Spleen (tissue), 11 donors: ENCODE measurements around the gene SNX32. TPM values are rescaled to one million over a fixed set of nuclear protein-coding genes. Genes with fewer than 3 reads are reported as not detected.

Experiments
- DNase-seq: peaks from one replicate; pipeline ENCODE4 v3.0.0-alpha.2; 2020
- H3K27ac ChIP-seq, 8 donors: fragments of 200-600 bp; sonication (generic) in 7 of 8; 1 replicate in 4 of 8; 2 replicates in 4 of 8; pipeline versions ENCODE4 v1.5.0 to v1.8.0; 2016 to 2021; ENCODE audit warnings: inconsistent platforms in 4 of 8, mild to moderate bottlenecking in 4 of 8, moderate library complexity in 1 of 8
- H3K27me3 ChIP-seq, 7 donors: fragments of 200-600 bp; sonication (generic) in 6 of 7; replicated peaks in 1 of 7; 1 replicate in 4 of 7; 2 replicates in 3 of 7; pipeline versions ENCODE4 v1.5.0 to v1.8.0; 2016 to 2021; ENCODE audit warnings: inconsistent platforms in 3 of 7, mild to moderate bottlenecking in 1 of 7
- H3K36me3 ChIP-seq, 6 donors: fragments of 200-600 bp; sonication (generic) in 5 of 6; 1 replicate in 4 of 6; 2 replicates in 2 of 6; pipeline versions ENCODE4 v1.5.0 to v1.8.0; 2016 to 2021; ENCODE audit warnings: inconsistent platforms in 2 of 6
- H3K4me1 ChIP-seq, 6 donors: fragments of 200-600 bp; sonication (generic) in 5 of 6; 1 replicate in 3 of 6; 2 replicates in 3 of 6; pipeline versions ENCODE4 v1.5.0 to v1.8.0; 2016 to 2021; ENCODE audit warnings: inconsistent platforms in 3 of 6
- H3K4me3 ChIP-seq, 8 donors: fragments of 200-600 bp; sonication (generic) in 7 of 8; 1 replicate in 4 of 8; 2 replicates in 4 of 8; pipeline versions ENCODE4 v1.5.0 to v1.8.0; 2016 to 2021; ENCODE audit warnings: inconsistent platforms in 4 of 8, mild to moderate bottlenecking in 4 of 8, moderate library complexity in 2 of 8
- H3K9me3 ChIP-seq, 8 donors: fragments of 200-600 bp; sonication (generic) in 7 of 8; 1 replicate in 4 of 8; 2 replicates in 4 of 8; pipeline versions ENCODE4 v1.5.0 to v1.8.0; 2016 to 2021; ENCODE audit warnings: inconsistent platforms in 4 of 8
- CTCF ChIP-seq, 11 experiments: fragments of 200-600 bp in 7 of 11; fragments of 450-650 bp in 4 of 11; sonication (generic) in 4 of 11; IDR thresholded peaks in 8 of 11; conservative IDR thresholded peaks in 3 of 11; 1 replicate in 7 of 11; 2 replicates in 4 of 11; pipeline versions ENCODE4 v1.4.0 to v1.8.0; 2016 to 2021; ENCODE audit warnings: antibody characterized with exemption in 11 of 11, inconsistent platforms in 4 of 11, mild to moderate bottlenecking in 1 of 11
- POLR2A ChIP-seq, 3 donors: fragments of 450-650 bp; IDR thresholded peaks; one replicate each; pipeline ENCODE4 v1.5.1; 2017; ENCODE audit warnings: antibody characterized with exemption in 3 of 3, mild to moderate bottlenecking in 1 of 3
- POLR2AphosphoS5 ChIP-seq, 3 donors: sonication (generic); formaldehyde crosslinking; IDR thresholded peaks; one replicate each; pipeline ENCODE4 v1.5.1; 2017; ENCODE audit warnings: antibody characterized with exemption in 3 of 3
- WGBS, 5 donors: extraction: QIAGEN DNeasy Blood & Tissue Kit in 3 of 5; methylation state at CpG; one replicate each; pipeline versions ENCODE4 v1.1.5 to v1.1.7; 2013 to 2018; 5-methylcytosine and 5-hydroxymethylcytosine counted together
- intact Hi-C: fragments of 100-400 bp; cut with DNase I; formaldehyde crosslinking; loops from one replicate; pipeline ENCODE4 v1.15.0; 2023; ENCODE audit warnings: low total_unique reads
- polyA plus RNA-seq, 3 donors: library from polyadenylated mRNA; stranded (reverse); fragments of 200-250 nt; gene quantifications; one replicate each; pipeline ENCODE4 v1.2.1, GENCODE V29; 2013
- total RNA-seq, 7 donors: library from RNA; depleted of rRNA in 3 of 7; stranded (reverse); fragments of >200 nt in 3 of 7; fragmentation: NEBNext Ultra II Directional in 4 of 7; extraction: Animal tissue kit (Norgen Biotek cat#: 25700) in 4 of 7; gene quantifications; one replicate each; pipeline versions ENCODE4 v1.1.0 to v1.2.1, GENCODE V29; 2016 to 2021
- donor health status: healthy with polysubstance abuse.
- donor health status: DM: no; HTN: no; CAD: no; lungs with moderate emphysema.
- donor health status: DM: no; HTN: no; CAD: no.
- donor health status: Bipolar disorder and iron deficiency.
- donor health status: healthy.
- donor health status: DM: no; HTN: no; CAD: no.
- donor health status: DM: yes; HTN: yes; CAD: no.

Gene SNX32
- total and polyA plus RNA-seq, 10 donors = 0.22 to 1.5 (median 0.83) TPM; not detected in 2

- peak; percentile 72 for DNase-seq
- no peak for TF ChIP-seq POLR2A (IDR thresholded peaks at IDR 0.05)
- TF ChIP-seq CTCF (IDR thresholded peaks at IDR 0.05 in 8 of 11, conservative IDR thresholded peaks at IDR 0.05 in 3 of 11) = no peak
- TF ChIP-seq POLR2AphosphoS5 (IDR thresholded peaks at IDR 0.05) = no peak
- Histone ChIP-seq H3K9me3 (no peaks in the 10 kb centered on the region), H3K4me3 (no peak overlapping the region), H3K27me3 (peaks cover 0 to 5% (median 0%) of the 10 kb centered on the region in 7 donors), H3K36me3 (peaks cover 5 to 60% (median 49%) of the 10 kb centered on the region in 6 donors), H3K4me1 (peaks cover 8 to 75% (median 40%) of the 10 kb centered on the region in 6 donors), H3K27ac (peak overlapping the region in 1 of 8 donors; percentile 2)
- 56 to 67% (median 62%) methylated on average over 28 to 29 of the region's 29 CpGs for WGBS, 5 donors
- intact Hi-C loops = no loop called here
These were observed 33.7 kb downstream of the SNX32 start for GRCh38 chr11:65867284-65868071.

- Histone ChIP-seq H3K4me1 (peaks cover 11 to 75% (median 42%) of the 10 kb centered on the region in 6 donors), H3K27me3 (peaks cover 0 to 11% (median 0%) of the 10 kb centered on the region in 7 donors), H3K36me3 (peaks cover 5 to 53% (median 42%) of the 10 kb centered on the region in 6 donors), H3K4me3 (no peak overlapping the region), H3K27ac (no peak overlapping the region), H3K9me3 (no peaks in the 10 kb centered on the region)
- peak; percentile 78 for DNase-seq
- intact Hi-C loops = no loop called here
- TF ChIP-seq POLR2A (IDR thresholded peaks at IDR 0.05) = no peak
- TF ChIP-seq POLR2AphosphoS5 (IDR thresholded peaks at IDR 0.05) = peak in 2 of 3 donors; percentile 60 to 78
- TF ChIP-seq CTCF (IDR thresholded peaks at IDR 0.05 in 8 of 11, conservative IDR thresholded peaks at IDR 0.05 in 3 of 11) = no peak
- 89 to 95% (median 91%) methylated on average over 13 to 19 of the region's 19 CpGs for WGBS, 5 donors
These were observed 34.4 kb downstream of the SNX32 start for GRCh38 chr11:65868076-65868667.

GRCh38 chr11:65868907-65869306 lies 35.1 kb downstream of the SNX32 start:
- Histone ChIP-seq H3K9me3 (no peaks in the 10 kb centered on the region), H3K27ac (no peak overlapping the region), H3K27me3 (peaks cover 0 to 11% (median 0%) of the 10 kb centered on the region in 7 donors), H3K36me3 (peaks cover 2 to 46% (median 35%) of the 10 kb centered on the region in 6 donors), H3K4me3 (no peak overlapping the region), H3K4me1 (peaks cover 14 to 76% (median 46%) of the 10 kb centered on the region in 6 donors)
- intact Hi-C loops = no loop called here
- TF ChIP-seq CTCF (IDR thresholded peaks at IDR 0.05 in 8 of 11, conservative IDR thresholded peaks at IDR 0.05 in 3 of 11) (no peak), POLR2A (IDR thresholded peaks at IDR 0.05) (no peak), POLR2AphosphoS5 (IDR thresholded peaks at IDR 0.05) (no peak)
- DNase-seq = no peak
- 79 to 95% (median 93%) methylated on average over 3 of the region's 3 CpGs for WGBS, 5 donors
